T-cell (primary cell): Measurements from ENCODE around the gene HMGN1. TPM values are rescaled to one million over a fixed set of nuclear protein-coding genes. Genes with fewer than 3 reads are reported as not detected.

ENCODE experiments used
- ATAC-seq, 4 experiments: fragments of 200-7000 bp in 3 of 4; fragments of 150-1000 bp in 1 of 4; cut with Tn5 transposase; replicated peaks in 1 of 4; 1 replicate in 3 of 4; 2 replicates in 1 of 4; pipeline ENCODE4 v1.10.0; 2021; ENCODE audit warnings: moderate library complexity in 3 of 4, mild to moderate bottlenecking in 2 of 4, moderate number of reproducible peaks in 1 of 4
- CTCF ChIA-PET, 2 donors: fragments of 300-600 bp; sonication (Branson Sonifier 250); formaldehyde crosslinking; loops; one replicate each; lab custom pipeline; 2022; ENCODE audit warnings: antibody characterized with exemption in 2 of 2; lab: Charles Lee
- POLR2A ChIA-PET, 2 donors: fragments of 300-600 bp; sonication (Branson Sonifier 250); formaldehyde crosslinking; loops; one replicate each; lab custom pipeline; 2022; ENCODE audit warnings: antibody characterized with exemption in 2 of 2; lab: Charles Lee
- DNase-seq, 35 experiments: peaks; one replicate each; pipeline versions ENCODE4 v3.0.0 to v3.0.0-alpha.2; 2013 to 2023
- H3K27ac ChIP-seq: one replicate; pipeline ENCODE4 v1.5.1; 2013; ENCODE audit warnings: low read length
- H3K27me3 ChIP-seq, 2 experiments: replicated peaks in 1 of 2; 1 replicate in 1 of 2; 2 replicates in 1 of 2; pipeline versions ENCODE4 v1.6.1 to v1.7.0; 2013; ENCODE audit warnings: low read length in 1 of 2, mixed read lengths in 1 of 2; ENCODE audit not compliant: control insufficient read depth in 2 of 2, insufficient read depth in 2 of 2; ENCODE audit errors: extremely low read depth in 1 of 2
- H3K36me3 ChIP-seq, 2 donors: 1 replicate in 1 of 2; 2 replicates in 1 of 2; pipeline versions ENCODE4 v1.6.1 to v1.7.0; 2013; ENCODE audit warnings: low read length in 1 of 2; ENCODE audit not compliant: control insufficient read depth in 2 of 2, insufficient read depth in 1 of 2; ENCODE audit errors: extremely low read depth in 1 of 2
- H3K4me1 ChIP-seq, 2 experiments: 1 replicate in 1 of 2; 2 replicates in 1 of 2; pipeline versions ENCODE4 v1.6.1 to v1.7.0; 2013; ENCODE audit warnings: low read length in 2 of 2, mixed read lengths in 1 of 2; ENCODE audit not compliant: insufficient read depth in 2 of 2, control insufficient read depth in 1 of 2; ENCODE audit errors: extremely low read depth in 1 of 2
- H3K4me3 ChIP-seq, 2 donors: 1 replicate in 1 of 2; 2 replicates in 1 of 2; pipeline versions ENCODE4 v1.5.1 to v1.7.0; 2013; ENCODE audit warnings: mild to moderate bottlenecking in 2 of 2, low read length in 1 of 2, moderate library complexity in 1 of 2; ENCODE audit not compliant: control insufficient read depth in 1 of 2; ENCODE audit errors: extremely low read depth in 1 of 2
- H3K9me3 ChIP-seq: 2 replicates; pipeline ENCODE4 v1.7.0; 2013
- H3K27ac Mint-ChIP-seq, 2 donors: one replicate each; pipeline ENCODE4 v1.8.0; 2020 to 2021; ENCODE audit warnings: mild to moderate bottlenecking in 2 of 2, mixed read lengths in 2 of 2
- H3K27me3 Mint-ChIP-seq, 2 donors: one replicate each; pipeline ENCODE4 v1.8.0; 2021 to 2022; ENCODE audit warnings: mixed read lengths in 2 of 2
- H3K36me3 Mint-ChIP-seq: one replicate; pipeline ENCODE4 v1.8.0; 2021; ENCODE audit warnings: mixed read lengths
- H3K4me1 Mint-ChIP-seq, 3 donors: one replicate each; pipeline ENCODE4 v1.8.0; 2020 to 2022; ENCODE audit warnings: mixed read lengths in 3 of 3, mild to moderate bottlenecking in 1 of 3
- H3K4me3 Mint-ChIP-seq, 3 donors: one replicate each; pipeline ENCODE4 v1.8.0; 2020 to 2022; ENCODE audit warnings: mild to moderate bottlenecking in 3 of 3, mixed read lengths in 3 of 3, moderate library complexity in 3 of 3
- H3K9me3 Mint-ChIP-seq, 3 donors: one replicate each; pipeline ENCODE4 v1.8.0; 2020 to 2022; ENCODE audit warnings: mixed read lengths in 3 of 3
- WGBS: methylation state at CpG from one replicate; pipeline ENCODE4 v1.1.5; 2013; ENCODE audit warnings: missing lambda C conversion rate; ENCODE audit not compliant: insufficient coverage; 5-methylcytosine and 5-hydroxymethylcytosine counted together
- total RNA-seq, 35 experiments: library from RNA in 6 of 35; stranded (reverse) in 6 of 35; fragments of 120-200 nt in 1 of 35; gene quantifications; one replicate each; pipeline versions ENCODE4 v1.2.1 to v1.2.4 and lab custom pipeline; 2013 to 2026

HMGN1 gene
- total RNA-seq, 5 donors from 2014 or later (not counting 1 experiment from before 2014, with no cell fraction given) = 206 to 254 (median 239) TPM

GRCh38 chr21:39364949-39365348 lies 16.1 kb upstream of the HMGN1 start:
- no peaks in the 10 kb centered on the region for H3K36me3 Mint-ChIP-seq
- no peak overlapping the region for H3K4me3 Mint-ChIP-seq

GRCh38 chr21:39363607-39364555 lies 15.0 kb upstream of the HMGN1 start:
- ChIA-PET POLR2A (no interaction called here), CTCF (interaction anchor here in 1 of 2 donors (0.6 kb wide), 1 partner anchor 24 kb away, joined by 4 read pairs; no protein-coding TSS in a partner anchor)
- H3K27me3 ChIP-seq = peaks cover 0 to 14% of the 10 kb centered on the region in 2 experiments
- Mint-ChIP-seq H3K9me3 (no peaks in the 10 kb centered on the region), H3K4me1 (no peaks in the 10 kb centered on the region), H3K36me3 (no peaks in the 10 kb centered on the region), H3K27me3 (peaks cover 7 to 15% of the 10 kb centered on the region in 2 donors), H3K4me3 (no peak overlapping the region), H3K27ac (no peak overlapping the region)
- no peaks in the 10 kb centered on the region for H3K9me3 ChIP-seq
- 86% methylated on average over 1 of the region's 6 CpGs for WGBS
- DNase-seq (no peak), ATAC-seq (no peak)
- H3K36me3 ChIP-seq = no peaks in the 10 kb centered on the region
- H3K4me3 ChIP-seq = no peak overlapping the region
- no peaks in the 10 kb centered on the region for H3K4me1 ChIP-seq
- H3K27ac ChIP-seq = no peak overlapping the region

More at GRCh38 chr21:39364949-39365348, 16.1 kb upstream of the HMGN1 start:
- no peak for ATAC-seq
- no peak for DNase-seq
- POLR2A ChIA-PET = no interaction called here
- H3K27me3 Mint-ChIP-seq = peaks cover 7 to 15% of the 10 kb centered on the region in 2 donors
- CTCF ChIA-PET = no interaction called here
- WGBS = no CpG with 5 or more reads among the region's 4 CpGs
- Histone ChIP-seq H3K4me1 (no peaks in the 10 kb centered on the region), H3K36me3 (no peaks in the 10 kb centered on the region), H3K4me3 (no peak overlapping the region), H3K27me3 (peaks cover 0 to 18% of the 10 kb centered on the region in 2 experiments), H3K9me3 (no peaks in the 10 kb centered on the region), H3K27ac (no peak overlapping the region)
- H3K9me3 Mint-ChIP-seq = no peaks in the 10 kb centered on the region
- no peak overlapping the region for H3K27ac Mint-ChIP-seq
- no peaks in the 10 kb centered on the region for H3K4me1 Mint-ChIP-seq

GRCh38 chr21:39362733-39363132 lies 13.8 kb upstream of the HMGN1 start:
- no peaks in the 10 kb centered on the region for H3K36me3 Mint-ChIP-seq
- Histone ChIP-seq H3K9me3 (no peaks in the 10 kb centered on the region), H3K27ac (no peak overlapping the region), H3K4me3 (no peak overlapping the region), H3K4me1 (no peaks in the 10 kb centered on the region), H3K36me3 (no peaks in the 10 kb centered on the region), H3K27me3 (peaks cover 0 to 8% of the 10 kb centered on the region in 2 experiments)
- ChIA-PET CTCF (no interaction called here), POLR2A (no interaction called here)
- 100% methylated on average over 1 of the region's 3 CpGs for WGBS
- DNase-seq (no peak), ATAC-seq (no peak)
- H3K27me3 Mint-ChIP-seq = peaks cover 7 to 15% of the 10 kb centered on the region in 2 donors
- H3K4me3 Mint-ChIP-seq = no peak overlapping the region
- H3K9me3 Mint-ChIP-seq = no peaks in the 10 kb centered on the region
- no peaks in the 10 kb centered on the region for H3K4me1 Mint-ChIP-seq
- H3K27ac Mint-ChIP-seq = no peak overlapping the region

- H3K36me3 ChIP-seq = no peaks in the 10 kb centered on the region
- ATAC-seq (no peak), DNase-seq (no peak)
- POLR2A ChIA-PET = interaction anchor here in 1 of 2 donors (0.6 kb wide), 1 partner anchor 1725 kb away, joined by 6 read pairs; no protein-coding TSS in a partner anchor
- H3K27me3 ChIP-seq = peaks cover 0 to 8% of the 10 kb centered on the region in 2 experiments
- Mint-ChIP-seq H3K9me3 (no peaks in the 10 kb centered on the region), H3K4me1 (no peaks in the 10 kb centered on the region), H3K4me3 (no peak overlapping the region), H3K27ac (no peak overlapping the region), H3K36me3 (no peaks in the 10 kb centered on the region), H3K27me3 (peaks cover 7 to 10% of the 10 kb centered on the region in 2 donors)
- no peak overlapping the region for H3K4me3 ChIP-seq
- no peaks in the 10 kb centered on the region for H3K4me1 ChIP-seq
- no peak overlapping the region for H3K27ac ChIP-seq
- no peaks in the 10 kb centered on the region for H3K9me3 ChIP-seq
- WGBS = 90% methylated on average over 2 of the region's 4 CpGs
- CTCF ChIA-PET = no interaction called here
Observed at GRCh38 chr21:39359382-39359781, 10.5 kb upstream of the HMGN1 start.

GRCh38 chr21:39353295-39353694 lies 4.4 kb upstream of the HMGN1 start:
- Histone ChIP-seq H3K4me1 (peaks cover 5 to 12% of the 10 kb centered on the region in 2 experiments), H3K27me3 (no peaks in the 10 kb centered on the region), H3K36me3 (no peaks in the 10 kb centered on the region), H3K9me3 (no peaks in the 10 kb centered on the region), H3K27ac (no peak overlapping the region), H3K4me3 (no peak overlapping the region)
- no CpG with 5 or more reads among the region's 3 CpGs for WGBS
- Mint-ChIP-seq H3K9me3 (peaks cover 0 to 3% (median 0%) of the 10 kb centered on the region in 3 donors), H3K4me1 (peaks cover 8 to 12% (median 9%) of the 10 kb centered on the region in 3 donors), H3K27ac (no peak overlapping the region), H3K27me3 (peaks cover 0 to 2% of the 10 kb centered on the region in 2 donors), H3K36me3 (no peaks in the 10 kb centered on the region), H3K4me3 (no peak overlapping the region)
- DNase-seq = no peak
- ChIA-PET POLR2A (interaction anchor here in 1 of 2 donors (0.7 kb wide), 1 partner anchor 39 kb away, joined by 3 read pairs; no protein-coding TSS in a partner anchor), CTCF (no interaction called here)
- no peak for ATAC-seq
